ENCODE results near the gene MAMLD1. TPM values are rescaled to one million over a fixed set of nuclear protein-coding genes. Genes with fewer than 3 reads are reported as not detected.

The MAMLD1 gene
- total and polyA plus RNA-seq, 9 of the 15 experiments (the other 6 are each of a cell fraction or from before 2014, with no cell fraction given), result 0.12 to 0.18 TPM; not detected in 7

- H3K9ac ChIP-seq (ENCODE audit: insufficient read depth in 1 of 2, low read depth in 2 of 2, low read length in 2 of 2), result no peak overlapping the region
- peak; percentile 83 for ATAC-seq
- H3K27me3 ChIP-seq (ENCODE audit: control insufficient read depth in 2 of 2, insufficient read depth in 2 of 2, low read length in 2 of 2), result peaks cover 3 to 58% of the 10 kb centered on the region in 2 experiments; a peak in 4 of 5 replicates
- no peaks in the 10 kb centered on the region for H3K9me3 ChIP-seq (replicated peaks; ENCODE audit: control insufficient read depth, insufficient read depth, low read depth, low read length)
- no peak for TF ChIP-seq MIER1 (IDR thresholded peaks at IDR 0.05; ENCODE audit: low read depth)
- TF ChIP-seq FOXK1 (CRISPR knock-in tag; IDR thresholded peaks at IDR 0.05; ENCODE audit: borderline replicate concordance), result no peak
- no peak for TF ChIP-seq ZBTB8A (IDR thresholded peaks at IDR 0.05; ENCODE audit: partially characterized antibody)
- TF ChIP-seq PTTG1 (tag; IDR thresholded peaks at IDR 0.05; ENCODE audit: low read depth), result no peak
- TF ChIP-seq PTBP1 (IDR thresholded peaks at IDR 0.05; ENCODE audit: low read depth, low read length), result no peak
- TF ChIP-seq ZNF23 (CRISPR knock-in tag; IDR thresholded peaks at IDR 0.05), result no peak
- no peak for TF ChIP-seq NEUROD1 (IDR thresholded peaks at IDR 0.05; ENCODE audit: borderline replicate concordance, low read depth, low read length, partially characterized antibody)
- TF ChIP-seq TRIM28 (IDR thresholded peaks at IDR 0.05), result no peak
- TF ChIP-seq ZNF507 (tag; conservative IDR thresholded peaks at IDR 0.05), result no peak
- TF ChIP-seq, protein P1, sequence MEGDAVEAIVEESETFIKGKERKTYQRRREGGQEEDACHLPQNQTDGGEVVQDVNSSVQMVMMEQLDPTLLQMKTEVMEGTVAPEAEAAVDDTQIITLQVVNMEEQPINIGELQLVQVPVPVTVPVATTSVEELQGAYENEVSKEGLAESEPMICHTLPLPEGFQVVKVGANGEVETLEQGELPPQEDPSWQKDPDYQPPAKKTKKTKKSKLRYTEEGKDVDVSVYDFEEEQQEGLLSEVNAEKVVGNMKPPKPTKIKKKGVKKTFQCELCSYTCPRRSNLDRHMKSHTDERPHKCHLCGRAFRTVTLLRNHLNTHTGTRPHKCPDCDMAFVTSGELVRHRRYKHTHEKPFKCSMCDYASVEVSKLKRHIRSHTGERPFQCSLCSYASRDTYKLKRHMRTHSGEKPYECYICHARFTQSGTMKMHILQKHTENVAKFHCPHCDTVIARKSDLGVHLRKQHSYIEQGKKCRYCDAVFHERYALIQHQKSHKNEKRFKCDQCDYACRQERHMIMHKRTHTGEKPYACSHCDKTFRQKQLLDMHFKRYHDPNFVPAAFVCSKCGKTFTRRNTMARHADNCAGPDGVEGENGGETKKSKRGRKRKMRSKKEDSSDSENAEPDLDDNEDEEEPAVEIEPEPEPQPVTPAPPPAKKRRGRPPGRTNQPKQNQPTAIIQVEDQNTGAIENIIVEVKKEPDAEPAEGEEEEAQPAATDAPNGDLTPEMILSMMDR (IDR thresholded peaks at IDR 0.05 in 2 of 3, conservative IDR thresholded peaks at IDR 0.05 in 1 of 3; ENCODE audit: insufficient read depth in 2 of 3, low read depth in 1 of 3, low read length in 3 of 3), result peak in 2 of 3 experiments; percentile 12 to 38; a peak in 3 of 6 replicates
- no peak for TF ChIP-seq HDAC1 (IDR thresholded peaks at IDR 0.05)
- no peak for TF ChIP-seq ZNF12 (CRISPR knock-in tag; IDR thresholded peaks at IDR 0.05)
- TF ChIP-seq RAD21 (CRISPR knock-in tag; conservative IDR thresholded peaks at IDR 0.05 in 1 of 2, IDR thresholded peaks at IDR 0.05 in 1 of 2), result peak in 1 of 2 experiments; percentile 27; a peak in 2 of 4 replicates
- no peak for TF ChIP-seq ZNF217 (CRISPR knock-in tag; IDR thresholded peaks at IDR 0.05)
- TF ChIP-seq GTF2F1 (IDR thresholded peaks at IDR 0.05; ENCODE audit: low read depth, low read length), result no peak
- no peak for TF ChIP-seq ARHGAP35 (IDR thresholded peaks at IDR 0.05; ENCODE audit: partially characterized antibody)
- TF ChIP-seq HDAC8 (tag; IDR thresholded peaks at IDR 0.05), result no peak
- no peaks in the 10 kb centered on the region for H3K79me2 ChIP-seq (ENCODE audit: control insufficient read depth, insufficient read depth, low read length)
- BruUV-seq (replicated peaks), result no TSS peak
- intact Hi-C loops (cut with micrococcal nuclease), result no loop called here
- no peak overlapping the region for H3K27ac ChIP-seq (ENCODE audit: extremely low read depth, low read depth, low read length)
- CTCF ChIA-PET (ENCODE audit: low intra/inter-chr PET ratio), result no interaction called here
- H3K4me2 ChIP-seq (ENCODE audit: insufficient read depth, low read length), result no peak overlapping the region
- WGBS (ENCODE audit: insufficient coverage, low coverage, missing lambda C conversion rate), result under 1% methylated on average over 9 of the region's 9 CpGs
- FAIRE-seq, result no peak
- no peak overlapping the region for H3K4me3 ChIP-seq
- in situ Hi-C loops (cut with MboI), result no loop called here
- peak in 1 of 4 experiments; percentile 10 for DNase-seq (ENCODE audit: extremely low read depth in 1 of 4, low spot score in 3 of 4)
- no peaks in the 10 kb centered on the region for H3K36me3 ChIP-seq (ENCODE audit: control insufficient read depth, insufficient read depth, low read length)
- POLR2A ChIA-PET, result interaction anchor here (0.6 to 2.5 kb wide), 2 partner anchors 11 to 236 kb away, joined by 3 to 10 read pairs; no protein-coding TSS in a partner anchor
- no peak overlapping the region for H2AFZ ChIP-seq (ENCODE audit: low read depth, low read length)
- H3K9me1 ChIP-seq (ENCODE audit: control insufficient read depth, insufficient read depth, low read length), result no peaks in the 10 kb centered on the region
- no peaks in the 10 kb centered on the region; a peak in 1 of 5 replicates for H3K4me1 ChIP-seq (replicated peaks in 1 of 2; ENCODE audit: control insufficient read depth in 2 of 2, insufficient read depth in 2 of 2, low read length in 2 of 2)
- no peaks in the 10 kb centered on the region; the same call in 1 of the 2 replicates for H4K20me1 ChIP-seq (replicated peaks; ENCODE audit: control insufficient read depth, insufficient read depth, low read length)
These were observed 150.4 kb downstream of the MAMLD1 start for GRCh38 chrX:150513544-150513943.

Data from K562 (cell line).